ENCODE results near the gene XYLB. TPM values are rescaled to one million over a fixed set of nuclear protein-coding genes. Genes with fewer than 3 reads are reported as not detected.

The XYLB gene
- total RNA-seq, 1 donor from 2014 or later, result 0.91 TPM

DNA sequence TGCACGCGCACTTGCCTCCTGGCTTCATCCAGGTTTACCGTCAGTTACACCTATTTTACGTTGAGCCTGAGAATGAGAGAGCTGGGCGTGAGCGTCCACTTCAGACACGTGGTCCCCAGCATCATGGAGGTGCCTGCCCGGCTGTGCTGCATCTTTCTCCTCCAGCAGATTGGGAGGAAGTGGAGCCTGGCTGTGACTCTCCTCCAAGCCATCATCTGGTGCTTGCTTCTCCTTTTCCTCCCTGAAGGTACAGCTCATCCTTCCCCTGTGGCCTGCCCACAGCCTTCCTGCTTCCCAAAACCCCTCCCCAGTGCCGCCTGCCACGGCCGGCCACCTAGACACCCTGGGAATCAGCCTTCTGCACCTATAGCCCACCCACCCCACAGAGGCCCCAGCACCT is 32.9 kb upstream of the XYLB start:
- no peak overlapping the region for H3K4me3 ChIP-seq
- H3K27ac ChIP-seq (replicated peaks), result no peak overlapping the region
- intact Hi-C loops (cut with micrococcal nuclease), result no loop called here
- H3K36me3 ChIP-seq, result no peaks in the 10 kb centered on the region
- no peak for DNase-seq
- no peak for TF ChIP-seq CTCF (IDR thresholded peaks at IDR 0.05; ENCODE audit: borderline replicate concordance)
- no peaks in the 10 kb centered on the region for H3K9me3 ChIP-seq (replicated peaks)
- H3K27me3 ChIP-seq (ENCODE audit: low read depth), result no peaks in the 10 kb centered on the region
- H3K4me1 ChIP-seq, result no peaks in the 10 kb centered on the region

GRCh38 chr3:38314112-38314763 is 32.3 kb upstream of the XYLB start:
- Histone ChIP-seq H3K36me3 (no peaks in the 10 kb centered on the region), H3K4me1 (no peaks in the 10 kb centered on the region), H3K27me3 (ENCODE audit: low read depth) (no peaks in the 10 kb centered on the region), H3K27ac (replicated peaks) (no peak overlapping the region), H3K4me3 (no peak overlapping the region), H3K9me3 (replicated peaks) (no peaks in the 10 kb centered on the region)
- intact Hi-C loops (cut with micrococcal nuclease), result no loop called here
- no peak for DNase-seq
- no peak for TF ChIP-seq CTCF (IDR thresholded peaks at IDR 0.05; ENCODE audit: borderline replicate concordance)

GRCh38 chr3:38314764-38315487 is 31.7 kb upstream of the XYLB start:
- H3K27ac ChIP-seq (replicated peaks), result no peak overlapping the region
- H3K9me3 ChIP-seq (replicated peaks), result no peaks in the 10 kb centered on the region
- H3K4me1 ChIP-seq, result no peaks in the 10 kb centered on the region
- no peaks in the 10 kb centered on the region for H3K27me3 ChIP-seq (ENCODE audit: low read depth)
- intact Hi-C loops (cut with micrococcal nuclease), result no loop called here
- no peak overlapping the region for H3K4me3 ChIP-seq
- TF ChIP-seq CTCF (IDR thresholded peaks at IDR 0.05; ENCODE audit: borderline replicate concordance), result no peak
- DNase-seq, result no peak
- H3K36me3 ChIP-seq, result no peaks in the 10 kb centered on the region

- TF ChIP-seq CTCF (IDR thresholded peaks at IDR 0.05; ENCODE audit: borderline replicate concordance), result no peak
- H3K27ac ChIP-seq (replicated peaks), result no peak overlapping the region
- H3K9me3 ChIP-seq (replicated peaks), result no peaks in the 10 kb centered on the region
- no peaks in the 10 kb centered on the region for H3K4me1 ChIP-seq
- H3K4me3 ChIP-seq, result no peak overlapping the region
- intact Hi-C loops (cut with micrococcal nuclease), result no loop called here
- H3K27me3 ChIP-seq (ENCODE audit: low read depth), result no peaks in the 10 kb centered on the region
- DNase-seq, result no peak
- no peaks in the 10 kb centered on the region for H3K36me3 ChIP-seq
These were observed 30.9 kb upstream of the XYLB start for GRCh38 chr3:38315488-38316230.

DNA sequence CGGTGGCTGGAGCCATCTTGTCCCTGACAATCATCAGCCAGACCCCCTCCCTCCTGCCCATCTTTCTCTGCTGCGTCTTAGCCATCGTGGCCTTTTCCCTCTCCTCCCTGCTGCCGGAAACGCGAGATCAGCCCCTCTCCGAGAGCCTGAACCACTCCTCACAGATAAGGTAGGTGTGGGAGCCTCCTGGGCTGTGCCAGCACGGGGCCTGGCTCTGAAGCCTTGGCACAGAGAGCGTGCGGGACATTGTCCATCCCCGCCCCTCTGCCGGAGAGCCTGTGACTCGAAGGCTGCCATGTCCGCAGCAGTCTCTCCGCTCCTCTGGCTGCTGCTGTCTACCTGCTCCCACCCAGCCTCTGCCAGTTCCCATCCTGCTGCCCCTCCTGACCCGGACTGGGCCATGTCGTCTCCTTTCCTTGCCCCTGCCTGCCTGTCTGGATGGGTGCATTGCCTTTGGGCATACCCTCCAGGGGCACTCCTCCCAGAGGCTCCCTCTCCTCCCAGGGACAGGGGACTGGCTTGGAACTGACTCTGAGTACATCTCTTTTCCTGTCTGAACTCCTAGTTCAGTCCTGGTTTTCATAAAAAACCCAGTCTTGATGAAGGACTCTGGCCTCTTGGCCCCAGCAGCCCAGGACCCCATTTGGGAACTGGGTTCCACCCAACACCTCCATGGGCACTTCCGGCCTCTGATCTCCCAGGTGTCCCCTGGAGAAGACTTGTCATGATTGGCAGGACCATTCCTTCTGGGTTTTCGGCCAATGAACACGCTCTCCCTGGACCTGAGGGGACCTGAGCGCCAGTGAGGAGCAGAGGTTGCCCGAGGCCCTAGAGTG is 30.0 kb upstream of the XYLB start:
- intact Hi-C loops (cut with micrococcal nuclease), result no loop called here
- no peaks in the 10 kb centered on the region for H3K36me3 ChIP-seq
- H3K9me3 ChIP-seq (replicated peaks), result peaks cover 5% of the 10 kb centered on the region

More for the DNA sequence above, 30.0 kb upstream of the XYLB start:
- DNase-seq, result no peak
- H3K4me1 ChIP-seq, result no peaks in the 10 kb centered on the region
- H3K27ac ChIP-seq (replicated peaks), result no peak overlapping the region
- TF ChIP-seq CTCF (IDR thresholded peaks at IDR 0.05; ENCODE audit: borderline replicate concordance), result no peak
- no peak overlapping the region for H3K4me3 ChIP-seq
- no peaks in the 10 kb centered on the region for H3K27me3 ChIP-seq (ENCODE audit: low read depth)

All from left ventricle myocardium inferior (tissue), 1 donor.